ENCODE data around the gene MASTL. TPM values are rescaled to one million over a fixed set of nuclear protein-coding genes. Genes with fewer than 3 reads are reported as not detected.

Gene MASTL
- total RNA-seq, 4 donors from 2014 or later: 6.6 to 11.9 (median 10.4) TPM

GRCh38 chr10:27188897-27189296 is 33.7 kb downstream of the MASTL start:
- TF ChIP-seq CTCF (IDR thresholded peaks at IDR 0.05; ENCODE audit: low read depth): no peak

- TF ChIP-seq CTCF (IDR thresholded peaks at IDR 0.05; ENCODE audit: low read depth): no peak
These were observed 35.4 kb downstream of the MASTL start for GRCh38 chr10:27190508-27190907.

- no peak for TF ChIP-seq CTCF (IDR thresholded peaks at IDR 0.05; ENCODE audit: low read depth)
These were observed 37.1 kb downstream of the MASTL start for GRCh38 chr10:27192284-27192683.

GRCh38 chr10:27197980-27198620 is 42.9 kb downstream of the MASTL start:
- no peak for TF ChIP-seq CTCF (IDR thresholded peaks at IDR 0.05; ENCODE audit: low read depth)

GRCh38 chr10:27203806-27204205 is 48.7 kb downstream of the MASTL start:
- no peak for TF ChIP-seq CTCF (IDR thresholded peaks at IDR 0.05; ENCODE audit: low read depth)

- no peak for TF ChIP-seq CTCF (IDR thresholded peaks at IDR 0.05; ENCODE audit: low read depth)
These were observed 52.2 kb downstream of the MASTL start for GRCh38 chr10:27207350-27207749.

GRCh38 chr10:27223964-27224363 is 68.8 kb downstream of the MASTL start:
- no peak for TF ChIP-seq CTCF (IDR thresholded peaks at IDR 0.05; ENCODE audit: low read depth)
